DLD1 (cell line): Measurements from ENCODE around the gene NECTIN2.

Experiments used
- in situ Hi-C: cut with HindIII; loops from 2 replicates; pipeline ENCODE4 v1.10.0; 2017; ENCODE audit warnings: low sequenced_read_pairs

The NECTIN2 gene

GRCh38 chr19:44845612-44846454 is at the start of gene NECTIN2:
Gene NECTIN2, plus strand, starts transcription at chr19:44846297. Its CDS starts 229 bp downstream, at chr19:44846526.
- in situ Hi-C loops, result no loop called here

GRCh38 chr19:44796701-44797115 is 49.4 kb upstream of the NECTIN2 start:
- in situ Hi-C loops, result no loop called here

- in situ Hi-C loops, result loop anchor here (10.0 kb wide), 1 partner anchor 85 kb away; no protein-coding TSS in a partner anchor
Observed at GRCh38 chr19:44799627-44800346, 46.3 kb upstream of the NECTIN2 start.

GRCh38 chr19:44800461-44800860 is 45.6 kb upstream of the NECTIN2 start:
- in situ Hi-C loops, result loop anchor here (10.0 kb wide), 1 partner anchor 86 kb away; no protein-coding TSS in a partner anchor

GRCh38 chr19:44803442-44804428 is 42.4 kb upstream of the NECTIN2 start:
- in situ Hi-C loops, result loop anchor here (10.0 kb wide), 1 partner anchor 89 kb away; no protein-coding TSS in a partner anchor

GRCh38 chr19:44806291-44806690 is 39.8 kb upstream of the NECTIN2 start:
- in situ Hi-C loops, result loop anchor here (10.0 kb wide), 1 partner anchor 91 kb away; no protein-coding TSS in a partner anchor

- in situ Hi-C loops, result loop anchor here (10.0 kb wide), 1 partner anchor 92 kb away; no protein-coding TSS in a partner anchor
Observed at GRCh38 chr19:44807162-44807561, 38.9 kb upstream of the NECTIN2 start.

- in situ Hi-C loops, result loop anchor here (10.0 kb wide), 1 partner anchor 93 kb away; no protein-coding TSS in a partner anchor
Observed at GRCh38 chr19:44807652-44808462, 38.2 kb upstream of the NECTIN2 start.

- in situ Hi-C loops, result loop anchor here (10.0 kb wide), 1 partner anchor 94 kb away; no protein-coding TSS in a partner anchor
Observed at GRCh38 chr19:44808463-44809371, 37.4 kb upstream of the NECTIN2 start, which contains the start of gene BCAM. Gene BCAM, plus strand, starts transcription at chr19:44809103. Its CDS starts 22 bp downstream, at chr19:44809125.

GRCh38 chr19:44809577-44810233 is 36.4 kb upstream of the NECTIN2 start:
- in situ Hi-C loops, result loop anchor here (10.0 kb wide), 1 partner anchor 95 kb away; no protein-coding TSS in a partner anchor

GRCh38 chr19:44810234-44811121 is 35.6 kb upstream of the NECTIN2 start:
- in situ Hi-C loops, result no loop called here

GRCh38 chr19:44811122-44811419 is 35.0 kb upstream of the NECTIN2 start:
- in situ Hi-C loops, result no loop called here

- in situ Hi-C loops, result no loop called here
Observed at GRCh38 chr19:44812142-44812718, 33.9 kb upstream of the NECTIN2 start.

GRCh38 chr19:44813070-44813840 is 32.8 kb upstream of the NECTIN2 start:
- in situ Hi-C loops, result no loop called here

GRCh38 chr19:44813841-44814470 is 32.1 kb upstream of the NECTIN2 start:
- in situ Hi-C loops, result no loop called here
